Endothelial cell of umbilical vein (primary cell): ENCODE data around the gene ABCA7. TPM values are rescaled to one million over a fixed set of nuclear protein-coding genes. Genes with fewer than 3 reads are reported as not detected.

Experiments used
- BruUV-seq: library from RNA; stranded (reverse); fragments of 400-500 nt; replicated peaks from 2 replicates; lab custom pipeline; 2021; lab: Mats Ljungman, UMichigan
- CTCF ChIA-PET: fragments of 300-600, 350-600 bp; sonication (Branson Sonifier 250); formaldehyde crosslinking; loops from one replicate; lab custom pipeline; 2021; ENCODE audit warnings: antibody characterized with exemption, inconsistent platforms; lab: Charles Lee
- POLR2A ChIA-PET: fragments of 300-600, 350-600 bp; sonication (Branson Sonifier 250); formaldehyde crosslinking; loops from one replicate; lab custom pipeline; 2021; ENCODE audit warnings: antibody characterized with exemption, inconsistent platforms; lab: Charles Lee
- DNase-seq: peaks from one replicate; pipeline ENCODE4 v3.0.0-alpha.2; 2011; ENCODE audit warnings: low read depth, low spot score
- FAIRE-seq: peaks from 2 replicates; lab custom pipeline; 2011; peaks lifted over from hg19 to GRCh38; lab: Jason Lieb, UNC
- H2AFZ ChIP-seq: 2 replicates; pipeline ENCODE4 v1.6.0; 2012; ENCODE audit warnings: low read depth, low read length, control low read depth, inconsistent platforms
- H3K27ac ChIP-seq: 2 replicates; pipeline ENCODE4 v1.5.1; 2011; ENCODE audit warnings: low read depth, mild to moderate bottlenecking, control low read depth, low read length, moderate library complexity; ENCODE audit not compliant: insufficient read depth
- H3K27me3 ChIP-seq, 2 experiments: 2 replicates each; pipeline versions ENCODE4 v1.6.0 to v1.6.1; 2011; ENCODE audit warnings: low read length in 2 of 2, mixed read lengths in 1 of 2; ENCODE audit not compliant: control insufficient read depth in 2 of 2, insufficient read depth in 2 of 2
- H3K36me3 ChIP-seq, 2 experiments: 2 replicates in 1 of 2; 3 replicates in 1 of 2; pipeline ENCODE4 v1.5.1; 2011; ENCODE audit warnings: low read length in 2 of 2, mild to moderate bottlenecking in 1 of 2, moderate library complexity in 1 of 2; ENCODE audit not compliant: control insufficient read depth in 2 of 2, insufficient read depth in 2 of 2; ENCODE audit errors: extremely low read depth in 1 of 2
- H3K4me1 ChIP-seq: 3 replicates; pipeline ENCODE4 v1.5.1; 2011; ENCODE audit warnings: mild to moderate bottlenecking, low read length; ENCODE audit not compliant: control insufficient read depth, insufficient read depth; ENCODE audit errors: extremely low read depth
- H3K4me2 ChIP-seq: 2 replicates; pipeline ENCODE4 v1.6.1; 2011; ENCODE audit warnings: low read length, control low read depth, mixed read lengths; ENCODE audit not compliant: insufficient read depth
- H3K4me3 ChIP-seq, 3 experiments: fragments of 200-600 bp in 1 of 3; sonication (generic), shearing (Covaris generic) in 1 of 3; replicated peaks in 1 of 3; 2 replicates each; pipeline ENCODE4 v1.5.1; 2011 to 2016; ENCODE audit warnings: control low read depth in 3 of 3, low read length in 3 of 3, mild to moderate bottlenecking in 2 of 3, inconsistent platforms in 1 of 3, low read depth in 1 of 3, moderate library complexity in 1 of 3; ENCODE audit not compliant: insufficient read depth in 1 of 3
- H3K79me2 ChIP-seq: 2 replicates; pipeline ENCODE4 v1.6.0; 2012; ENCODE audit warnings: low read length, inconsistent platforms; ENCODE audit not compliant: control insufficient read depth, insufficient read depth
- H3K9ac ChIP-seq: replicated peaks from 2 replicates; pipeline ENCODE3; 2011; ENCODE audit warnings: low read length, control low read depth; ENCODE audit not compliant: insufficient read depth; ENCODE audit errors: extremely low read depth
- H3K9me1 ChIP-seq: replicated peaks from 3 replicates; pipeline ENCODE4 v1.6.0; 2011; ENCODE audit warnings: mild to moderate bottlenecking, low read length; ENCODE audit not compliant: control insufficient read depth, insufficient read depth; ENCODE audit errors: extremely low read depth
- H3K9me3 ChIP-seq: replicated peaks from 2 replicates; pipeline ENCODE4 v1.5.1; 2012; ENCODE audit warnings: low read length, inconsistent platforms; ENCODE audit not compliant: control insufficient read depth, insufficient read depth
- H4K20me1 ChIP-seq: replicated peaks from 2 replicates; pipeline ENCODE3; 2011; ENCODE audit warnings: mild to moderate bottlenecking, low read length; ENCODE audit not compliant: control insufficient read depth, insufficient read depth; ENCODE audit errors: extremely low read depth
- CTCF ChIP-seq, 2 donors: IDR thresholded peaks; 1 replicate in 1 of 2; 2 replicates in 1 of 2; pipeline ENCODE4 v1.5.1; 2011; ENCODE audit warnings: low read length in 2 of 2, mild to moderate bottlenecking in 2 of 2, moderate library complexity in 2 of 2, control low read depth in 1 of 2, inconsistent platforms in 1 of 2, low read depth in 1 of 2; ENCODE audit not compliant: insufficient read depth in 1 of 2; ENCODE audit errors: extremely low read depth in 1 of 2
- EZH2 ChIP-seq: IDR thresholded peaks from 2 replicates; pipeline ENCODE4 v1.6.1; 2012; ENCODE audit warnings: borderline replicate concordance, low read depth, mild to moderate bottlenecking, moderate library complexity, low read length, inconsistent platforms; ENCODE audit not compliant: severe bottlenecking
- FOS ChIP-seq: IDR thresholded peaks from 2 replicates; pipeline ENCODE4 v1.6.1; 2011; ENCODE audit warnings: mild to moderate bottlenecking, low read length, moderate library complexity, borderline replicate concordance; ENCODE audit not compliant: insufficient read depth
- GATA2 ChIP-seq: IDR thresholded peaks from 2 replicates; pipeline ENCODE4 v1.7.0; 2011; ENCODE audit warnings: low read depth, mild to moderate bottlenecking, moderate library complexity, mixed read lengths, low read length; ENCODE audit not compliant: insufficient read length, insufficient read depth
- MAX ChIP-seq: IDR thresholded peaks from 2 replicates; pipeline ENCODE4 v1.6.1; 2011; ENCODE audit not compliant: insufficient read depth, insufficient read length
- POLR2AphosphoS5 ChIP-seq: IDR thresholded peaks from 2 replicates; pipeline ENCODE4 v1.6.1; 2012; ENCODE audit warnings: low read depth, mild to moderate bottlenecking, control low read depth, low read length, moderate library complexity; ENCODE audit not compliant: insufficient read depth
- dilution Hi-C: fragments of 300-500 bp; cut with MboI; formaldehyde crosslinking; loops from one replicate; pipeline ENCODE4 v1.15.0; 2019; ENCODE audit warnings: low sequenced_read_pairs; ENCODE audit not compliant: extremely low pct_ligation_motif_present
- intact Hi-C: fragments of 100-400 bp; cut with micrococcal nuclease; formaldehyde crosslinking; loops from one replicate; pipeline ENCODE4 v1.10.0; 2022
- polyA plus RNA-seq, 4 experiments: library from polyadenylated mRNA; depleted of rRNA in 3 of 4; stranded (reverse) in 3 of 4; unstranded in 1 of 4; fragments of >200 nt; gene quantifications; 2 replicates each; pipeline versions ENCODE4 v1.2.1 to v1.2.3, GENCODE V29; 2011 to 2012; ENCODE audit warnings: missing spikeins in 1 of 4
- total RNA-seq: library from RNA; stranded (reverse); gene quantifications from 2 replicates; pipeline ENCODE4 v1.2.3, GENCODE V29; 2021

ABCA7 gene
- total and polyA plus RNA-seq, 2 donors (not counting 3 experiments of a cell fraction or from before 2014, with no cell fraction given), result 5.7 to 9.8 TPM

- Histone ChIP-seq H3K9ac (no peak overlapping the region), H2AFZ (no peak overlapping the region), H3K4me2 (no peak overlapping the region), H3K27ac (no peak overlapping the region), H3K27me3 (peaks cover 16 to 21% of the 10 kb centered on the region in 2 experiments), H3K4me1 (no peaks in the 10 kb centered on the region), H3K36me3 (peaks cover 0 to 5% of the 10 kb centered on the region in 2 experiments), H3K9me3 (no peaks in the 10 kb centered on the region), H4K20me1 (no peaks in the 10 kb centered on the region), H3K4me3 (no peak overlapping the region), H3K79me2 (no peaks in the 10 kb centered on the region), H3K9me1 (no peaks in the 10 kb centered on the region)
- DNase-seq, result no peak
- dilution Hi-C loops (no loop called here), intact Hi-C loops (no loop called here)
- no peak for FAIRE-seq
- POLR2A ChIA-PET, result no interaction called here
- BruUV-seq, result no TSS peak
- TF ChIP-seq MAX, result no peak
- TF ChIP-seq POLR2AphosphoS5, result no peak
- no peak for TF ChIP-seq FOS
- TF ChIP-seq CTCF (IDR thresholded peaks at IDR 0.05; ENCODE audit: extremely low read depth in 1 of 2, insufficient read depth in 1 of 2, low read depth in 1 of 2, low read length in 2 of 2), result no peak
- TF ChIP-seq EZH2, result no peak
- TF ChIP-seq GATA2, result no peak
- CTCF ChIA-PET, result no interaction called here
Observed at GRCh38 chr19:994516-994915, 45.4 kb upstream of the ABCA7 start.
